Omental fat pad (tissue), 4 donors: ENCODE measurements around the gene IL17RE. TPM values are rescaled to one million over a fixed set of nuclear protein-coding genes. Genes with fewer than 3 reads are reported as not detected.
"Not testable (repeated sequence)": the region's sequence is repeated elsewhere in the genome, so short reads cannot be mapped to it uniquely, and the experiment has no call there.

Source experiments
- ATAC-seq: fragments of 150-250 bp; one replicate; pipeline ENCODE4 v1.9.1; 2016; ENCODE audit warnings: mild to moderate bottlenecking, moderate library complexity; ENCODE audit not compliant: low FRiP score
- DNase-seq: peaks from one replicate; pipeline ENCODE4 v3.0.0-alpha.2; 2019; ENCODE audit warnings: low spot score
- CTCF ChIP-seq, 3 donors: fragments of 450-650 bp; IDR thresholded peaks; one replicate each; pipeline ENCODE4 v1.5.1; 2016 to 2017; ENCODE audit warnings: antibody characterized with exemption in 3 of 3, mild to moderate bottlenecking in 3 of 3, moderate library complexity in 2 of 3
- total RNA-seq, 4 donors: library from RNA; depleted of rRNA; stranded (reverse); fragments of >200 nt; gene quantifications; one replicate each; pipeline ENCODE4 v1.1.0, GENCODE V29; 2016

IL17RE gene
- total RNA-seq, 4 donors from 2014 or later, result 7.7 to 13.8 (median 10.3) TPM

- TF ChIP-seq CTCF (IDR thresholded peaks at IDR 0.05), result no peak
- ATAC-seq (no peak), DNase-seq (no peak)
Measured at GRCh38 chr3:9891072-9891622, 11.5 kb upstream of the IL17RE start.

- no peak for TF ChIP-seq CTCF (IDR thresholded peaks at IDR 0.05)
- ATAC-seq (no peak), DNase-seq (no peak)
Measured at GRCh38 chr3:9893739-9894138, 8.9 kb upstream of the IL17RE start.

- DNase-seq, ATAC-seq: not testable (repeated sequence)
Measured at GRCh38 chr3:9895715-9896114, 6.9 kb upstream of the IL17RE start.

- DNase-seq, result not testable (repeated sequence)
- ATAC-seq, result peak; percentile 35
Measured at GRCh38 chr3:9896755-9897407, 5.8 kb upstream of the IL17RE start.

- DNase-seq (no peak), ATAC-seq (no peak)
- no peak for TF ChIP-seq CTCF (IDR thresholded peaks at IDR 0.05)
Measured at GRCh38 chr3:9897408-9898372, 5.0 kb upstream of the IL17RE start.

- ATAC-seq (peak; percentile 70), DNase-seq (no peak)
- no peak for TF ChIP-seq CTCF (IDR thresholded peaks at IDR 0.05)
Measured at GRCh38 chr3:9898467-9899241, 4.0 kb upstream of the IL17RE start.

GRCh38 chr3:9899289-9899791 is 3.3 kb upstream of the IL17RE start:
- DNase-seq (no peak), ATAC-seq (no peak)
- no peak for TF ChIP-seq CTCF (IDR thresholded peaks at IDR 0.05)

- not testable (repeated sequence) for ATAC-seq, DNase-seq
Measured at GRCh38 chr3:9900965-9901415, 1.7 kb upstream of the IL17RE start.
